HG03097 (cell line): ENCODE data around the gene MINK1.
A peak's percentile ranks its signal among the peaks of the same experiment; 100 is the strongest.

Source experiments
- ATAC-seq: cut with Tn5 transposase; IDR thresholded peaks from one replicate; pipeline ENCODE4 v1.9.1; 2021; ENCODE audit not compliant: unreplicated experiment, low FRiP score

Gene MINK1

GRCh38 chr17:4810696-4811290 lies 22.3 kb upstream of the MINK1 start:
- no peak for ATAC-seq

DNA sequence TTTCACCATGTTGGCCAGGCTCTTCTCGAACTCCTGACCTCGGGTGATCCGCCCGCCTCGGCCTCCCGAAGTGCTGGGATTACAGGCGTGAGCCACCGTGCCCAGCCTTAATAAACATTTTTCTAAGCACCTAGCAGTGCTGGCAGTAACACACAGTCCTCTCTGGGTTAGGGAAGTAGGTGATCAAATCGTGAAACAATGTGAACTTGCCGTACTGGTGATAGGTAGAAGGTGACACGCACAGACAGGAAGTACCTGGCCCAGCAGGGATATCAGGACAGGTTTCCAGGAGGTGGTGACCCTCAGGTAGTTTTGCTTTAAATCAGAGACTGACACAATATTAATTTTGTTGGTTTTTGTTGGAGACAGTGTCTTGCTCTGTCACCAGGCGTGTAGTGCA lies 21.7 kb upstream of the MINK1 start:
- ATAC-seq: no peak

DNA sequence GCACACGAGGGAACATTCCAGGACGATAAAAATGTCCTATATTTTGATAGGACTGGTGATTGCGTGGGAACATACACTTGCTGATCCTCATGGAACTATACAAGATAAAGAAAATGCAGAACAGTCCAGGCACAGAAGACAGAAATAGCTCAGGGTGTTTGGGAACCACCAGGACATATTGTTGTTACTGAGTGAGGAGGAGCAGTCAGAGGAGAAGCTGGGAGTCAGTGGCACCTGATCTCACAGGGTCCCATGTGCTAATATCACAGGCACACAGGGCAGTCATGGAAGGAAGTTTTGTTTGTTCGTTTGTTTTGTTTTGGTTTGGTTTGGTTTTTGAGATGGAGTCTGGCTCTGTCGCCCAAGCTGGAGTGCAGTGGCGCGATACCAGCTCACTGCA lies 20.4 kb upstream of the MINK1 start:
- ATAC-seq: no peak

GRCh38 chr17:4815043-4815675 lies 18.0 kb upstream of the MINK1 start:
- ATAC-seq: no peak

DNA sequence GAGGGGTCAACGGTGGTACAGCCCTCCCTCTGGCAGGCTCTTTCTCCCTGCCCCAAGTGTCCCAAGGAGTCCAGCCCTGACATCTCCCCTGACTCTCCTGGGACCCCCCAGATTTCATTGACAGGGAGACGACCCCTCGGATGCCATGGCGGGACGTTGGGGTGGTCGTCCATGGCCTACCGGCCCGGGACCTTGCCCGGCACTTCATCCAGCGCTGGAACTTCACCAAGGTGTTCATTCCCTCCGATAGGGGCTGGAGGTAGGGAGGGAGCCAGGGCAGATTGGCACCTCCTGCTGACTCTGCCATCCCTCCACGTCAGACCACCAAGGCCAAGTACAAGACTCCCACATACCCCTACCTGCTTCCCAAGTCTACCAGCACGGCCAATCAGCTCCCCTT lies 16.3 kb upstream of the MINK1 start:
- no peak for ATAC-seq

GRCh38 chr17:4818276-4818675 lies 14.9 kb upstream of the MINK1 start:
- ATAC-seq: no peak

- no peak for ATAC-seq
These were observed 10.3 kb upstream of the MINK1 start for GRCh38 chr17:4822835-4823234.

DNA sequence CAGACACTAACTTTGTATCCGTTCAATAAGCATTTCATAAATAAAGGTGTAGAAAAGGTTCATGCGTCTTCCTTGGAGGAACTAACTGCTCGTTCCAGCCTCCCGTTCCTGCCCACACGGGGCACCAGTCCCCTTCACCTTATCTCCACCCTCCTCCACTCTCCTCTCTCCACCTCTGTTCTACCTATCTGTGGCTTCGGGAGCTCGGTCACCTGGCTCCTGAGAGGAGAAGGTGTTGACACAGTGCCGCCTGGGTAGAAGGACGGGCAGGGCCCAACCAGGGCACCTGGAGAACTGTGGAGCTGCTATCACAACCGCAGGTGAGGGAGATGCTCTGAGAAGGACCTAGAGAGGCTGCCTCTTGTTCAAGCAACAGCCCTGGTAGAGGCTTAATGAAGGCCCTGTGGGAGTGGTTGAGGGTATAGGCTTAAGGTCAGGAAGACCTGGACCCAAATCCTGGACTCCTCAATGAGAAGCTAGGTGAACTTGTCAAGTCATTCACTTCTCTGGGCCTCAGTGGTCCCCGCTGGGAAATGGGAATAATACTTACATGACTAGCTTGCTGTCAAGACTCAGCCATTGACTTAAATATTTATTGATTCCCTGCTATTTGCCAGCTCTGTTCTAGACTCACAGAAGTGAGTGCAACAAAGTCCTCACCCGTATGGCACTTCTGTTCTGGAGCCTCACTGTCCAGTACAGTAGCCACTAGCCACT lies 9.6 kb upstream of the MINK1 start:
- no peak for ATAC-seq

DNA sequence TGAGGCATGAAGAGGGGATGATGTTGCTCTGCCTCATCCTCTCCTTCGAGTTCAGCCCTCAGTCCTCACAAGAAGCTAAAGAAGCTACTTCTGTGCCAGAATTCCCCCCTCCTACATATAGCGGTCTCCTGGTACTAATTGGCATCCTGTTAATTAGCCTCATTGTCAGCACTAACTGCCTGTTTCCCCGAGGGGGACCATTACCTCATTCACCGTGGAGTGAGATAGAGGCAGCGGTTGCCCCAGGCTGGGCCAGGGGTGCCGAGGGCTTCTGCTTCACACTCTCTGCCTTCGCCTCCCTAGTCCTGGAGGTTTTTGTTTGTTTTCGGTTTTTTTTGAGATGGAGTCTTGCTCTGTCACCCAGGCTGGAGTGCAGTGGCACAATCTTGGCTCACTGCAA lies 5.7 kb upstream of the MINK1 start:
- ATAC-seq: no peak

DNA sequence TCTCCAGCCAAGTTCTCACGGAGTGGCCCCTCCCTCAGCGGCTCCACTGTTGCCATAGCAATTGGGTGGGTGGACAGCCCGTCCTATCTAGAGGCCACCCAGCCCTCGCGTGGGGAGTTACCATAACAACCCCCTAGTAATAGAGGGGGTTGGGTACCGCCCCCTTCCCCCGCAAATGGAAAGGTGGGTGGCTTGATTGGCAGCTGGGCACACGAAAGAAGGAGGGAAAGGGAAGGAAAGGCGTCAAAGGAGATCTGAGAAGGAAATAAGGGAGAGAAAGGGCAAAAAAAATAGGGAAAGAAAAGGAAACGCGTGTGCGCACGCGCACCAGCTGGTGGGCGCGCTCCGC lies 337 bp upstream of the MINK1 start:
- peak; percentile 2 for ATAC-seq

DNA sequence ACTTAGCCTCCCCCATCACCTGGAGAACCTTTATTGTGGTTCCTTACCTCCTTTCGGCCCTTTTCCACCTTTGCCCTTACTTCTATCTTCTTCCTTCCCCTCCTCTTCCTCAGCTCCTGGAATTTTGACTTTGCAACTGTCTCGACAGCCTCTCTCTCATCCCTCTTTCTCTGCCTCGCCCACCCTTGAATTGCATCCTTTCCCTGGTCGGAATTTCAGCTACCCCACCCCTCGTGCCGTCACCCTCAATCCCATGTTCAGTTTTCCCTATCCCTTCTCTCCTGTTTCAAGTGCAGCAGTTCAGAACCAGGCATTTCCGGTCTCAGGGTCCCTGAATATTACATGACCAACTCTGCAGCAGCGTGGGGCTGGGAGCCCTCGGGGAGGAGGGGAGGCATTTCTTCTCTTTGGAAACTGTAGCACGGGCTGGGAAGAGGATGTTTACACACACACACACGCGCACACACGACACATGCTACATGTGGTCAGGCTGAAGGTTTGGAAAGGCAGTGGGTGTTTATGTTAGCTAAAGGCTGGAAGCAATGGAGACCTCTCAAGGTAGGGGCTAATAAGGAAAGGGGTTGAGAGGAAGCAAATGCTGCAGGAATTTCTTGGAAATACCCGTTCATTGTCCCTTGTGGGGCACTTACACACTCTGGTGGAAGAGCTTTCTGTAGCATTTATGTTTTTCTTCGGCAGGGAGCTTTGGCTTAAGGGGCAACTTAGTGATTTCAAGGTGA lies 971 bp downstream of the MINK1 start:
- no peak for ATAC-seq

- no peak for ATAC-seq
These were observed 1.5 kb downstream of the MINK1 start for GRCh38 chr17:4834681-4835020.

DNA sequence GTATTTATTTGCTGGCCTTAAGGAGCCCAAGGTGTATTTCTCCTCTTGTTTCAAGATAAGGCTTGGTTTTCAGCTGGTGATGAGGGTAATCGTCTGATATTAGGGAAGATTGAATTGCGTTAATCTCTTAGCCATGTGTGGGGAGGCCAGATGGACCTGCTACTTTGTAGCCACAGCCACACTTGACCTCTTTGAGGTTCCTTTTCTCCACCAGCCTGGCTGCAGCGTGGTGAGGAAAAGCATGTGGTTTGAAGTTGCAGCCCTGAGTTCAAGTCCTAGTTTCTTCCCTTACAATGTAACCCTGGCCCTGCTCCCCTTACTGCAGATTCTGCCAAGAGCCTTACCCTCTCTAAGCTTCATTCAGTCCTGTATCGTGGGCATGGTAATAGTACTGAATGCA lies 3.1 kb downstream of the MINK1 start:
- ATAC-seq: no peak

- ATAC-seq: no peak
These were observed 4.5 kb downstream of the MINK1 start for GRCh38 chr17:4837471-4838308.

- no peak for ATAC-seq
These were observed 5.2 kb downstream of the MINK1 start for GRCh38 chr17:4838309-4838785.

- no peak for ATAC-seq
These were observed 6.1 kb downstream of the MINK1 start for GRCh38 chr17:4839221-4839620.

- no peak for ATAC-seq
These were observed 7.1 kb downstream of the MINK1 start for GRCh38 chr17:4839965-4840892.

DNA sequence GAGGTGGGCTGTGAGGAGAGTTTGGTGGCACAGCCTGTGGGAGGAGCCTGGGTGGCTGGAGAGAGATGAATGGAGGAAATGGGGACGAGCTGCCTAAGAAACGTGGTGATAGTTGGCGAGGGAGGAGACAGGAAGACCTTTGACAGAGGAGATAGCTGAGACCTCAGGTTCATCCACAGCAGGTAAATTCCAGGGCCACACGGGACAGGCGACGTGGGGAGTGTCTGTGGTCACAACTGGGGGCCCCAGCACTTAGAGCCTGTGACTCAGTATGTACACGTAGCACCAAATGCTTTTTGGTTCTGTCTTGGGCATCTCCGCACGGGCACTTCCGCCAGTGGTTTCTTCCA lies 7.7 kb downstream of the MINK1 start:
- ATAC-seq: no peak

- no peak for ATAC-seq
These were observed 9.2 kb downstream of the MINK1 start for GRCh38 chr17:4842376-4842775.
